Brain microvascular endothelial cell (primary cell): ENCODE measurements around the gene ZC3H18.

Experiments
- DNase-seq: peaks from one replicate; pipeline ENCODE4 v3.0.0-alpha.2; 2020
- H3K27ac ChIP-seq: fragments of 250-450 bp; sonication (Bioruptor Pico); 2 replicates; pipeline ENCODE4 v1.5.1; 2020; ENCODE audit warnings: mild to moderate bottlenecking, moderate library complexity
- H3K27me3 ChIP-seq: fragments of 250-450 bp; sonication (Bioruptor Pico); replicated peaks from 2 replicates; pipeline ENCODE4 v1.5.1; 2020; ENCODE audit warnings: mild to moderate bottlenecking
- H3K36me3 ChIP-seq: fragments of 250-450 bp; sonication (Bioruptor Pico); replicated peaks from 2 replicates; pipeline ENCODE4 v1.5.1; 2020; ENCODE audit warnings: mild to moderate bottlenecking
- H3K4me3 ChIP-seq: 2 replicates; pipeline ENCODE4 v1.5.1; 2011; ENCODE audit warnings: low read depth, mild to moderate bottlenecking, control low read depth, low read length, moderate library complexity
- in situ Hi-C: cut with HindIII; loops from 2 replicates; pipeline ENCODE4 v1.10.0; 2017; ENCODE audit warnings: low sequenced_read_pairs, low pct_ligation_motif_present
- TF ChIP-seq, protein P1 (sequence below): IDR thresholded peaks from 2 replicates; pipeline ENCODE4 v1.5.1; 2011; ENCODE audit warnings: low read depth, mild to moderate bottlenecking, moderate library complexity, low read length, control low read depth, inconsistent platforms; ENCODE audit errors: missing control alignments

The ZC3H18 gene

GRCh38 chr16:88531346-88531745, 38.9 kb upstream of the ZC3H18 start:
- Histone ChIP-seq H3K4me3 (no peak overlapping the region), H3K27ac (no peak overlapping the region), H3K27me3 (no peaks in the 10 kb centered on the region), H3K36me3 (no peaks in the 10 kb centered on the region)
- in situ Hi-C loops: loop anchor here (25.0 kb wide), 1 partner anchor 94 kb away; no protein-coding TSS in a partner anchor
- TF ChIP-seq, protein P1, sequence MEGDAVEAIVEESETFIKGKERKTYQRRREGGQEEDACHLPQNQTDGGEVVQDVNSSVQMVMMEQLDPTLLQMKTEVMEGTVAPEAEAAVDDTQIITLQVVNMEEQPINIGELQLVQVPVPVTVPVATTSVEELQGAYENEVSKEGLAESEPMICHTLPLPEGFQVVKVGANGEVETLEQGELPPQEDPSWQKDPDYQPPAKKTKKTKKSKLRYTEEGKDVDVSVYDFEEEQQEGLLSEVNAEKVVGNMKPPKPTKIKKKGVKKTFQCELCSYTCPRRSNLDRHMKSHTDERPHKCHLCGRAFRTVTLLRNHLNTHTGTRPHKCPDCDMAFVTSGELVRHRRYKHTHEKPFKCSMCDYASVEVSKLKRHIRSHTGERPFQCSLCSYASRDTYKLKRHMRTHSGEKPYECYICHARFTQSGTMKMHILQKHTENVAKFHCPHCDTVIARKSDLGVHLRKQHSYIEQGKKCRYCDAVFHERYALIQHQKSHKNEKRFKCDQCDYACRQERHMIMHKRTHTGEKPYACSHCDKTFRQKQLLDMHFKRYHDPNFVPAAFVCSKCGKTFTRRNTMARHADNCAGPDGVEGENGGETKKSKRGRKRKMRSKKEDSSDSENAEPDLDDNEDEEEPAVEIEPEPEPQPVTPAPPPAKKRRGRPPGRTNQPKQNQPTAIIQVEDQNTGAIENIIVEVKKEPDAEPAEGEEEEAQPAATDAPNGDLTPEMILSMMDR: no peak
- no peak for DNase-seq

DNA sequence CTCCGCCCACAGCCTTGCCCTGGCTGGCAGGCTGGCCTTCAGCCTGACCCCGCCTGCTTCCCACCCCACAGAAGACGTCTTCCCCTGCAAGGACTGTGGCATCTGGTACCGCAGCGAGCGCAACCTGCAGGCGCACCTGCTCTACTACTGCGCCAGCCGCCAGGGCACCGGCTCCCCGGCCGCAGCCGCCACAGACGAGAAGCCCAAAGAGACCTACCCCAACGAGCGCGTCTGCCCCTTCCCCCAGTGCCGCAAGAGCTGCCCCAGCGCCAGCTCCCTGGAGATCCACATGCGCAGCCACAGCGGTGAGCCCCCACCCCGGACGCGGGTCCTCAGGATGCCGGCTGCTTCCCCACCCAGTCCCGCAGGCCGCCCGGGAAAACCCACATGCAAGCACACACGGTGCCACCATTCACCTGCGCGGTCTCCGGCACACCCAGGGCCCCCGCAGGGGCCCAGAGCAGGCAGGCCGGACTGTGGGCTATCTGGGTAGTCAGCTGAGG, 38.2 kb upstream of the ZC3H18 start:
- no peak overlapping the region for H3K27ac ChIP-seq
- no peak overlapping the region for H3K4me3 ChIP-seq
- TF ChIP-seq, protein P1: no peak
- no peaks in the 10 kb centered on the region for H3K36me3 ChIP-seq
- H3K27me3 ChIP-seq: no peaks in the 10 kb centered on the region
- no peak for DNase-seq
- in situ Hi-C loops: loop anchor here (25.0 kb wide), 1 partner anchor 95 kb away; no protein-coding TSS in a partner anchor

GRCh38 chr16:88532434-88533241, 37.6 kb upstream of the ZC3H18 start:
- Histone ChIP-seq H3K27me3 (no peaks in the 10 kb centered on the region), H3K36me3 (no peaks in the 10 kb centered on the region), H3K27ac (no peak overlapping the region), H3K4me3 (peak overlapping the region; percentile 26)
- TF ChIP-seq, protein P1: no peak
- in situ Hi-C loops: loop anchor here (25.0 kb wide), 1 partner anchor 95 kb away; no protein-coding TSS in a partner anchor
- no peak for DNase-seq

DNA sequence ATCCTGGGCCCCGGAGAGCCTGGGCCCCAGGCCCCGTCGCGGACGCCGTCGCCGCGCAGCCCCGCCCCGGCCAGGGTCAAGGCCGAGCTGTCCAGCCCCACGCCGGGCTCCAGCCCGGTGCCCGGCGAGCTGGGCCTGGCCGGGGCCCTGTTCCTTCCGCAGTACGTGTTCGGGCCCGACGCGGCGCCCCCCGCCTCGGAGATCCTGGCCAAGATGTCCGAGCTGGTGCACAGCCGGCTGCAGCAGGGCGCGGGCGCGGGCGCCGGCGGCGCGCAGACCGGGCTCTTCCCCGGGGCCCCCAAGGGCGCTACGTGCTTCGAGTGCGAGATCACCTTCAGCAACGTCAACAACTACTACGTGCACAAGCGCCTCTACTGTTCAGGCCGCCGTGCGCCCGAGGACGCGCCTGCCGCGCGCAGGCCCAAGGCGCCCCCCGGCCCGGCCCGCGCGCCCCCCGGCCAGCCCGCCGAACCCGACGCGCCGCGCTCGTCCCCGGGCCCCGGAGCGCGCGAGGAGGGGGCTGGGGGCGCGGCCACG, 36.8 kb upstream of the ZC3H18 start:
- DNase-seq: peak; percentile 7
- TF ChIP-seq, protein P1: no peak
- Histone ChIP-seq H3K36me3 (no peaks in the 10 kb centered on the region), H3K27ac (no peak overlapping the region), H3K27me3 (no peaks in the 10 kb centered on the region), H3K4me3 (peak overlapping the region; percentile 43)
- in situ Hi-C loops: loop anchor here (25.0 kb wide), 1 partner anchor 96 kb away; no protein-coding TSS in a partner anchor

DNA sequence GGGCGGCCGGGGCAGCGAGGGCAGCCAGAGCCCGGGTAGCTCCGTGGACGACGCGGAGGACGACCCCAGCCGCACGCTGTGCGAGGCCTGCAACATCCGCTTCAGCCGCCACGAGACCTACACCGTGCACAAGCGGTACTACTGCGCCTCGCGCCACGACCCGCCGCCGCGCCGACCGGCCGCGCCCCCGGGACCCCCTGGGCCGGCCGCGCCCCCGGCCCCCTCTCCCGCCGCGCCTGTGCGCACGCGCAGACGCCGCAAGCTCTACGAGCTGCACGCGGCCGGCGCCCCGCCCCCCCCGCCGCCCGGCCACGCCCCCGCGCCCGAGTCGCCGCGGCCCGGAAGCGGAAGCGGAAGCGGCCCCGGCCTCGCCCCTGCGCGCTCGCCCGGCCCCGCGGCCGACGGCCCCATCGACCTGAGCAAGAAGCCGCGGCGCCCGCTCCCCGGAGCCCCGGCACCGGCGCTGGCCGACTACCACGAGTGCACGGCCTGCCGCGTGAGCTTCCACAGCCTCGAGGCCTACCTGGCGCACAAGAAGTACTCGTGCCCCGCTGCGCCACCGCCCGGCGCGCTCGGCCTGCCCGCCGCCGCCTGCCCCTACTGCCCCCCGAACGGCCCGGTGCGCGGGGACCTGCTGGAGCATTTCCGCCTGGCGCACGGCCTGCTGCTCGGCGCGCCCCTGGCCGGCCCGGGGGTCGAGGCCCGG, 36.1 kb upstream of the ZC3H18 start:
- peaks cover under 1% of the 10 kb centered on the region for H3K27me3 ChIP-seq
- in situ Hi-C loops: loop anchor here (25.0 kb wide), 1 partner anchor 97 kb away; no protein-coding TSS in a partner anchor
- peak; percentile 29 for DNase-seq
- H3K36me3 ChIP-seq: no peaks in the 10 kb centered on the region
- H3K4me3 ChIP-seq: peak overlapping the region; percentile 54
- peak overlapping the region; percentile 29 for H3K27ac ChIP-seq
- TF ChIP-seq, protein P1: no peak
